Gastrocnemius medialis (tissue), 4 donors: ENCODE results near the gene TPSB2. TPM values are rescaled to one million over a fixed set of nuclear protein-coding genes. Genes with fewer than 3 reads are reported as not detected.

Experiments used
- ATAC-seq, 2 donors: fragments of 150-250 bp; one replicate each; pipeline ENCODE4 v1.9.1; 2016
- DNase-seq, 2 donors: peaks; one replicate each; pipeline ENCODE4 v3.0.0-alpha.2; 2019
- H3K27ac ChIP-seq, 4 donors: fragments of 200-600 bp; sonication (generic); 1 replicate in 1 of 4; 2 replicates in 3 of 4; pipeline ENCODE4 v1.5.1; 2016 to 2018; ENCODE audit warnings: mild to moderate bottlenecking in 2 of 4, moderate library complexity in 1 of 4
- H3K27me3 ChIP-seq, 3 donors: fragments of 200-600 bp; sonication (generic) in 2 of 3; 1 replicate in 1 of 3; 2 replicates in 2 of 3; pipeline versions ENCODE4 v1.5.1 to v1.6.0; 2016 to 2019; ENCODE audit warnings: mild to moderate bottlenecking in 1 of 3, moderate library complexity in 1 of 3
- H3K36me3 ChIP-seq, 2 donors: fragments of 200-600 bp; sonication (generic) in 1 of 2; one replicate each; pipeline ENCODE4 v1.5.1; 2017 to 2018
- H3K4me1 ChIP-seq, 2 donors: fragments of 200-600 bp; sonication (generic) in 1 of 2; one replicate each; pipeline ENCODE4 v1.5.1; 2016 to 2017; ENCODE audit warnings: mild to moderate bottlenecking in 2 of 2
- H3K4me3 ChIP-seq, 4 donors: fragments of 200-600 bp; sonication (generic) in 3 of 4; 1 replicate in 1 of 4; 2 replicates in 3 of 4; pipeline ENCODE4 v1.5.1; 2016 to 2019; ENCODE audit warnings: mild to moderate bottlenecking in 2 of 4
- H3K9me3 ChIP-seq, 3 donors: fragments of 200-600 bp; sonication (generic) in 2 of 3; 1 replicate in 1 of 3; 2 replicates in 2 of 3; pipeline ENCODE4 v1.5.1; 2016 to 2019
- CTCF ChIP-seq, 5 experiments: fragments of 450-650 bp in 3 of 5; fragments of 200-600 bp in 2 of 5; sonication (generic) in 2 of 5; IDR thresholded peaks in 4 of 5; conservative IDR thresholded peaks in 1 of 5; 1 replicate in 4 of 5; 2 replicates in 1 of 5; pipeline ENCODE4 v1.5.1; 2016 to 2019; ENCODE audit warnings: antibody characterized with exemption in 5 of 5, mild to moderate bottlenecking in 3 of 5, moderate library complexity in 3 of 5
- POLR2A ChIP-seq, 2 donors: fragments of 450-650 bp; IDR thresholded peaks; one replicate each; pipeline ENCODE4 v1.6.1; 2017; ENCODE audit warnings: antibody characterized with exemption in 2 of 2, mild to moderate bottlenecking in 2 of 2, moderate library complexity in 2 of 2
- in situ Hi-C, 4 donors: fragments of 200-750 bp; cut with MboI; loops; one replicate each; pipeline versions ENCODE4 v1.15.0 to v1.8.0; 2017; ENCODE audit warnings: low sequenced_read_pairs in 4 of 4
- intact Hi-C: fragments of 100-400 bp; cut with DNase I; formaldehyde crosslinking; loops from one replicate; pipeline ENCODE4 v1.15.1; 2023; ENCODE audit warnings: low total_unique reads
- total RNA-seq, 4 donors: library from RNA; depleted of rRNA; stranded (reverse); fragments of >200 nt; gene quantifications; one replicate each; pipeline versions ENCODE4 v1.1.0 to v1.2.3, GENCODE V29; 2016

The TPSB2 gene
- total RNA-seq, 4 donors from 2014 or later, result 3.7 to 14.3 (median 9.5) TPM

DNA sequence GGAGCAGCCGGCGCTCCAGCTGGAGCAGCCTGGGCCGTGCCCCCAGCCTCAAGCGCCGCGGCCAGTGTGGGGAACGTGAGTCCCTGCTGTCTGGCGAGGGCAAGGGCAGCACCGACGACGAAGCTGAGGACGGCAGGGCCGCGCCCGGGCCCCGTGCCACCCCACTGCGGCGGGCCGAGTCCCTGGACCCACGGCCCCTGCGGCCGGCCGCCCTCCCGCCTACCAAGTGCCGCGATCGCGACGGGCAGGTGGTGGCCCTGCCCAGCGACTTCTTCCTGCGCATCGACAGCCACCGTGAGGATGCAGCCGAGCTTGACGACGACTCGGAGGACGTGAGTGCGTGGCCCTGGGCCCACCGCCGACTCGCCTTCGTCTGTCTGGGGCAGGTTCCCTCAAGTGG, 20.9 kb downstream of the TPSB2 start:
- ATAC-seq (no peak), DNase-seq (no peak)
- Histone ChIP-seq H3K27ac (no peak overlapping the region), H3K27me3 (no peaks in the 10 kb centered on the region), H3K9me3 (no peaks in the 10 kb centered on the region), H3K36me3 (no peaks in the 10 kb centered on the region), H3K4me3 (no peak overlapping the region), H3K4me1 (no peaks in the 10 kb centered on the region)
- TF ChIP-seq CTCF (IDR thresholded peaks at IDR 0.05 in 4 of 5, conservative IDR thresholded peaks at IDR 0.05 in 1 of 5) (no peak), POLR2A (IDR thresholded peaks at IDR 0.05) (no peak)
- in situ Hi-C loops (no loop called here), intact Hi-C loops (no loop called here)

GRCh38 chr16:1208239-1208830, 21.6 kb downstream of the TPSB2 start:
- no peak for ATAC-seq

GRCh38 chr16:1206786-1207185, 23.2 kb downstream of the TPSB2 start:
- intact Hi-C loops (no loop called here), in situ Hi-C loops (no loop called here)
- Histone ChIP-seq H3K27ac (no peak overlapping the region), H3K36me3 (no peaks in the 10 kb centered on the region), H3K9me3 (no peaks in the 10 kb centered on the region), H3K4me1 (no peaks in the 10 kb centered on the region), H3K27me3 (peaks cover 0 to 6% (median 0%) of the 10 kb centered on the region in 3 donors), H3K4me3 (no peak overlapping the region)
- TF ChIP-seq POLR2A (IDR thresholded peaks at IDR 0.05) (no peak), CTCF (IDR thresholded peaks at IDR 0.05 in 4 of 5, conservative IDR thresholded peaks at IDR 0.05 in 1 of 5) (no peak)
- DNase-seq (no peak), ATAC-seq (no peak)

More at GRCh38 chr16:1208239-1208830, 21.6 kb downstream of the TPSB2 start:
- no peak for TF ChIP-seq CTCF (IDR thresholded peaks at IDR 0.05 in 4 of 5, conservative IDR thresholded peaks at IDR 0.05 in 1 of 5)
- no peak for TF ChIP-seq POLR2A (IDR thresholded peaks at IDR 0.05)
- H3K27ac ChIP-seq, result no peak overlapping the region
- H3K4me3 ChIP-seq, result no peak overlapping the region
- H3K4me1 ChIP-seq, result no peaks in the 10 kb centered on the region
- DNase-seq, result no peak
- H3K27me3 ChIP-seq, result no peaks in the 10 kb centered on the region
- no peaks in the 10 kb centered on the region for H3K9me3 ChIP-seq
- H3K36me3 ChIP-seq, result no peaks in the 10 kb centered on the region
- intact Hi-C loops (no loop called here), in situ Hi-C loops (no loop called here)

GRCh38 chr16:1206326-1206725, 23.7 kb downstream of the TPSB2 start:
- Histone ChIP-seq H3K27ac (no peak overlapping the region), H3K36me3 (no peaks in the 10 kb centered on the region), H3K9me3 (no peaks in the 10 kb centered on the region), H3K27me3 (peaks cover 0 to 6% (median 0%) of the 10 kb centered on the region in 3 donors), H3K4me3 (no peak overlapping the region), H3K4me1 (no peaks in the 10 kb centered on the region)
- DNase-seq (no peak), ATAC-seq (no peak)
- TF ChIP-seq CTCF (IDR thresholded peaks at IDR 0.05 in 4 of 5, conservative IDR thresholded peaks at IDR 0.05 in 1 of 5), result no peak
- no peak for TF ChIP-seq POLR2A (IDR thresholded peaks at IDR 0.05)
- intact Hi-C loops (no loop called here), in situ Hi-C loops (no loop called here)

DNA sequence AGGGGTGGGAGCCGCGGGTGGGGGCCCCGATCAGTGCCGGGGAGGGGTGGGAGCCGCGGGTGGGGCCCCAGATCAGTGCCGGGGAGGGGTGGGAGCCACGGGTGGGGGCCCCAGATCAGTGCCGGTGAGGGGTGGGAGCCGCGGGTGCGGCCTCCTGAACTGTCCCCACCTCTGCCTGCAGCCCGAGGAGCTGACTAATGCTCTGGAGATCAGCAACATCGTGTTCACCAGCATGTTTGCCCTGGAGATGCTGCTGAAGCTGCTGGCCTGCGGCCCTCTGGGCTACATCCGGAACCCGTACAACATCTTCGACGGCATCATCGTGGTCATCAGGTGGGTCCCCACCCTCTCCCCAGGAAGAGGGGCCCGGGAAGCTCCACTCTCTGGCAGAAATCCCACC, 25.1 kb downstream of the TPSB2 start:
- intact Hi-C loops, result no loop called here

More for the DNA sequence above, 25.1 kb downstream of the TPSB2 start:
- TF ChIP-seq CTCF (IDR thresholded peaks at IDR 0.05 in 4 of 5, conservative IDR thresholded peaks at IDR 0.05 in 1 of 5) (no peak), POLR2A (IDR thresholded peaks at IDR 0.05) (no peak)
- Histone ChIP-seq H3K4me1 (no peaks in the 10 kb centered on the region), H3K27ac (no peak overlapping the region), H3K36me3 (no peaks in the 10 kb centered on the region), H3K9me3 (no peaks in the 10 kb centered on the region), H3K4me3 (no peak overlapping the region), H3K27me3 (peaks cover 0 to 6% (median 0%) of the 10 kb centered on the region in 3 donors)
- DNase-seq, result no peak
- no peak for ATAC-seq
- in situ Hi-C loops, result no loop called here
